Measurements from ENCODE around the gene RSRP1. TPM values are rescaled to one million over a fixed set of nuclear protein-coding genes. Genes with fewer than 3 reads are reported as not detected.
"Not testable (repeated sequence)": the region's sequence is repeated elsewhere in the genome, so short reads cannot be mapped to it uniquely, and the experiment has no call there.

RSRP1 gene
- total and polyA plus RNA-seq, 5 experiments from 2014 or later, result 29.8 to 401 (median 40.5) TPM

DNA sequence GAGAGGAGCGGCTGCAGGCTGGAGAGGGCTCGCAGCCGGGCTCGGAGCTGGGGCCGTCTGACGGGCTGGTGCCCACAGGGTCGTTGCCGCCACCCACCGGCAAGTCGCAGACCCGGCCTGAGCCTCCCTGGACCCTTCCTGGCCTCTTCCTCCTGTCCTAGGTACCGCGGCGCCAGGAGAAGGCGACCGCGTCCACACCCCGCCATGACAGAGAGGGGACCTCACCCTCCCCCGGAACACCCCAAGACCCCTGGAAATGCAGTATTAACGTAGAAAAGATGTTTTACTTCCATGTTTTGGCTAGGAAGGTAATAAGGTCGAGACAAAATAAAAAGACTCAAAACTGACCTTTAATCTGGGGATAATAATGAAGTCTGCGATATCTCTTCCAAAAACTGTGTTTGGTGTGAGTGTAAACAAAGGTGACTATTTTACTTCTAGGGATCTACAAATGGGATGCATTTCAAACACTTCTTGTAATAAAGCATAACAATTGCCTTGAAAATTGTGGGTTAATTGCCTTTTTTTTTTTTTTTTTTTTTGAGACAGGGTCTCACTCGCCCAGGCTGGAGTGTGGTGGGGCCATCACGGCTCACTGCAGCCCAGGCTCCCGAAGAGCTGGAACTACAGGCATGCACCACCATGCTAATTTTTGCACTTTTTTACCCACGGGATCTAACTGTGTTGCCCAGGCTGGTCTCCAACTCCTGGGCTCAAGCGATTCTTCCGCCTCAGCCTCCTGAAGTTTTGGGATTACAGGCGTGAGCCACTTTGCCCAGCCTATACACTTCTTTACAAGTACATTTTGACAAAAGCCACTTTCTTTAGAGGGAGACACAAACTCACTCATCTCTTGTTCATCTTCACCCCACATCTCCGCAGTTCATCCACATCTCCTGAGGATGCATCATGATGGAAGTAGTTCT is 838 bp upstream of the RSRP1 start:
- peaks cover 0 to 4% (median 0%) of the 10 kb centered on the region in 5 donors for H3K27me3 Mint-ChIP-seq
- DNase-seq (no peak), ATAC-seq (peak; percentile 27 to 47)
- peaks cover 19 to 50% (median 49%) of the 10 kb centered on the region in 4 donors for H3K4me1 Mint-ChIP-seq
- peaks cover 8 to 43% (median 20%) of the 10 kb centered on the region in 3 donors for H3K36me3 Mint-ChIP-seq
- peak overlapping the region; percentile 72 to 100 (median 99) for H3K27ac Mint-ChIP-seq
- peak overlapping the region; percentile 94 to 100 (median 97) for H3K4me3 Mint-ChIP-seq
- POLR2A ChIA-PET, result interaction anchor here (0.5 to 9.3 kb wide), 30 partner anchors 8 to 1864 kb away, joined by 3 to 187 read pairs (median 3); partner anchors contain the start of genes DHDDS, HMGCL, MACO1 and MTFR1L
- peaks cover 0 to 2% (median 0%) of the 10 kb centered on the region in 9 donors for H3K9me3 Mint-ChIP-seq

DNA sequence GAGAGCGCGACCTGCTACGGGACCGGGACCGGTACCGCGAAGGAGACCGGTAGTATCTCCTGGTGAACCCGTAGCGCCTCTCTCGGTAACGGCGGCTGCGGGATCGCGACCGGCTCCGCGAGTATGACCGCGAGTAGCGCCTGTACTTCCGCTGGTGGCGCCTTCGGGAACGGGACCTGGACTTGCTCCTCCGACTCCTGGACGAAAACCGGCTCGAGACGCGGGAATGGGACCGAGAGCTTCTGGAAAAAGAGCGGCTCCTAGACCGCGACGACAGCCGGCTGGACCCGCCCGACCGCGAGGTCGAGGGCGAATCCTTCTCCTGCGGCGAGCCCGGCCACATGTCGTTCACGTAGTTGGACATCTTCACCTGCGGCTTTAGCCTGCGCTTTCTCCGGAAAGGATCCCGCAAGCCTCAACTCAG is 642 bp downstream of the RSRP1 start:
- H3K27ac Mint-ChIP-seq, result peak overlapping the region; percentile 99 to 100 (median 100)
- DNase-seq (peak in 5 of 10 donors; percentile 19 to 64 (median 37)), ATAC-seq (no peak)
- peaks cover 0 to 4% (median 0%) of the 10 kb centered on the region in 5 donors for H3K27me3 Mint-ChIP-seq
- POLR2A ChIA-PET, result interaction anchor here (0.7 to 9.3 kb wide), 11 partner anchors 7 to 1185 kb away, joined by 3 to 187 read pairs (median 9); partner anchors contain the start of genes DHDDS, MTFR1L and SYF2
- peaks cover 8 to 57% (median 28%) of the 10 kb centered on the region in 3 donors for H3K36me3 Mint-ChIP-seq
- H3K9me3 Mint-ChIP-seq, result peaks cover 0 to 2% (median 0%) of the 10 kb centered on the region in 9 donors
- H3K4me3 Mint-ChIP-seq, result peak overlapping the region; percentile 94 to 100 (median 97)
- H3K4me1 Mint-ChIP-seq, result peaks cover 19 to 59% (median 56%) of the 10 kb centered on the region in 4 donors

DNA sequence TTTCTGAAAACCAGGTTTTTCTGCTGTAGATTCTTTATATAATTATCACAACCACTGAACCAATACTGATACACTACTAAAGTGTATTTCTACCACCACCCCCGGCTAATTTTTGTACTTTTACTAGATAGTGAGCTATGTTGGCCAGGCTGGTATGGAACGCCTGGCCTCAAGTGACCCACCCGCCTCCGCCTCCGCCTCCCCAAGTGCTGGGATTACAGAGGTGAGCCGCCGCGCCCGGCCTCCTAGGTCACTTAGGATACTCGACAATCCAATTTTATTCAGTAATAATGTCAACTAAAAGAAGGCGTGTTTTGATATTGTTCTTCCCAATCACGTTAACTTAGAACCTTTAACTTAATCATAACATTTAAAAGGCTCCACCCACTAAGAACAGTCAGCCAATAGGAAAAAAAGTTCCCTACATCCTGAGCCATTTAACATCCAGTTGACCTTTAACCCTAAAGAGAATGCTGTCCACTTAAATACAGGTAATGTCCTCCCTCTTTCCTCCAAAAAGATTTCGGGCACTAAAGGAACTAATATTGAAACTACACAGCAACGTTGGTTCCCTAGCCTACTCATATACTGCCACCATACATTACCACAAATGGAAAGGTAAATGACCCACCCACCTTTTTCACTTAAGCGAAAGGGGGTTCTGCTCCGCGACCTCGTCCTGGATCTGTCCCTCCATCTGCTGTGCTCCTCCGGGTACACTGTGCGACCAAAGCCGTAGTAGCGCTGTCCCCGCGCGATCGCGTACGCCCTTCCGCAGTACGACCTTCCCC is 1.2 kb downstream of the RSRP1 start:
- peaks cover 20 to 64% (median 59%) of the 10 kb centered on the region in 4 donors for H3K4me1 Mint-ChIP-seq
- ATAC-seq, result peak in 1 of 2 donors; percentile 8
- peak overlapping the region; percentile 94 to 100 (median 97) for H3K4me3 Mint-ChIP-seq
- peak overlapping the region; percentile 99 to 100 (median 100) for H3K27ac Mint-ChIP-seq
- H3K9me3 Mint-ChIP-seq, result peaks cover 0 to 2% (median 0%) of the 10 kb centered on the region in 9 donors
- peak in 1 of 10 donors; percentile 14 for DNase-seq
- POLR2A ChIA-PET, result interaction anchor here (0.7 to 9.3 kb wide), 4 partner anchors 10 to 1619 kb away, joined by 3 to 187 read pairs (median 7); partner anchors contain the start of gene SYF2
- peaks cover 8 to 63% (median 28%) of the 10 kb centered on the region in 3 donors for H3K36me3 Mint-ChIP-seq
- peaks cover 0 to 4% (median 0%) of the 10 kb centered on the region in 5 donors for H3K27me3 Mint-ChIP-seq

DNA sequence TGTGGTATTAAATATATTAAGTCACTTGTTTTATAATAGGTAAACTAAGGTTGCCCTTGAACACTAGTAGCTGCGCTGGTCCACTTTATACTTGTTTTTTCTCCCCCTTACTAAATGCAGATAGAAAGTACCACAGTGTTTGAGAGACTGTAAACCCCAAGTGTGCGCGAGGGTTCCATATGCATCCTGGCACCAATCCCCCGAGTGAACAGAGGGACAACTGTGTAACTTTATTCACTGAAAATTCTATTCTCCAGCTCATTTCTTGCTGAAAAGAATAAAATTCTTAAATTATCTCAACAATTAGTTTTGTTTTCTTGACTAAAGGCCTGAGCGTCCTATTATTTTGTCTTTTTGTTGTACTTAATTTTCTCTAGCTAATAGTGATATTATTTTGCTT is 1.9 kb downstream of the RSRP1 start:
- ATAC-seq (no peak), DNase-seq (no peak)
- peak overlapping the region; percentile 94 to 100 (median 97) for H3K4me3 Mint-ChIP-seq
- peaks cover 8 to 67% (median 28%) of the 10 kb centered on the region in 3 donors for H3K36me3 Mint-ChIP-seq
- peaks cover 0 to 2% (median 0%) of the 10 kb centered on the region in 9 donors for H3K9me3 Mint-ChIP-seq
- peaks cover 20 to 70% (median 63%) of the 10 kb centered on the region in 4 donors for H3K4me1 Mint-ChIP-seq
- peak overlapping the region; percentile 99 to 100 (median 100) for H3K27ac Mint-ChIP-seq
- POLR2A ChIA-PET, result interaction anchor here (0.7 to 9.3 kb wide), 3 partner anchors 14 to 1620 kb away, joined by 3 to 187 read pairs (median 3); partner anchors contain the start of gene SYF2
- H3K27me3 Mint-ChIP-seq, result peaks cover 0 to 4% (median 0%) of the 10 kb centered on the region in 5 donors

DNA sequence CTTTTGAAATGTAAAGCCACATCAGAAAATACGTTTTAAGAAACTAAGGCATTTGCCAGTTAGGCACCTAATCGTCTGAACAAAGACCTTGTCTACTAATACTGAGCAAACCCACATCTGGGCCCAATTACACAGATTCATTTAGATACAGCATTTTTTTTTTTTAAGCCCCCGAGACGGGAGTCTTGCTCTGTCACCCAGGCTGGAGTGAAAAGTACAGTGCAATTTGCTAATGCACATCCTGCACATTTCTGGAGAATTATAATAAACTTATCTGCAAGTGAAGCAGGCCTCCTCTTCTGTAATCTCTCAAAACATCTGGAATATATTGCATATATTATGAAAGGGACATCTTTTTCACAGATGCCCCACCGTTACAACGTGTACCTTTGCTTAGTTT is 3.3 kb downstream of the RSRP1 start:
- H3K9me3 Mint-ChIP-seq, result peaks cover 0 to 2% (median 0%) of the 10 kb centered on the region in 9 donors

DNA sequence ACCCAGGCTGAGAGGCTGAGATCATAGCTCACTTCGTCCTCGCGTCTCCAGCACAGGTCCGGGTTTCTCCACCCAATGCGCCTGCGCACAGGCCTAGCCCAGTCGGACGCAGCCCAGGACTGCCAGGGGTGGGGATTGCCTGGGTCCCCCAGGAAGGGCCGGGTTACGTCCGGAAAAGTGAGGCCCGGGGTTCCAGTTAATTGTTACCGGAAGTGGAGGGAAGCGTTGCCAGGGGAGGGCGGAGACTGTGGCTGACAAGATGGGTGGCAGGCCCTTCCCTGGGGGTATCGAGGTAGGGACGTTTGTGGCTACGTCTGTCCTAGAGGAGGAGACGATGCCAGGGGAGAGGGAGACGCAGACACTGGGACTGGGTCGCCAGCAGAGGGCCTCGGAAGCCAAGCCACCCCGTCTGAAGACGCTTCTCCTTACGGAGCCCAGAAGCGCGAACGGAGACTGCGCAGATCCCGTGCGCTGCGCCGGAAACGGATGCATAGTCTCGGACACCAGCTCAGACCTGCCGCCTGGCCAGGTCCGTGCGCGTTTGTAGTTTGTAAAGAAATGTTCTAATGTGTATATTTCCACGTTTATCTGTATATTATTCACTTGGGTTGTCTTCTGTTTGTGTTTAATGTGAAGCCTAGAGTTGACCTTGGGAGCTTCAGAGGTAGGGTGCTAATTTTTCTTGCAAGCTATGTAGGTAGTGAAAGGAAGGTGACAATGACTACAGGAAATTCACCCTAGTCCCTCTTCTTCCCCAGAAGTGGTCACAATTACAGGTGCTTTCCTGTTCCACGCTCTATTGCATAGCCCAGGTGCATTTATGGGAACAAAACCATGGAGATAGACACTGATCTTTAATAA is 7.3 kb downstream of the RSRP1 start:
- Mint-ChIP-seq H3K4me1 (peaks cover 22 to 79% (median 60%) of the 10 kb centered on the region in 4 donors), H3K9me3 (no peaks in the 10 kb centered on the region), H3K4me3 (peak overlapping the region; percentile 86 to 97 (median 93)), H3K27me3 (peaks cover 0 to 2% (median 0%) of the 10 kb centered on the region in 5 donors), H3K27ac (peak overlapping the region; percentile 93 to 98 (median 97)), H3K36me3 (peaks cover 0 to 66% (median 18%) of the 10 kb centered on the region in 3 donors)
- DNase-seq (peak; percentile 72 to 88 (median 79)), ATAC-seq (peak; percentile 85 to 87)
- POLR2A ChIA-PET, result interaction anchor here (0.8 to 9.3 kb wide), 7 partner anchors 8 to 593 kb away, joined by 3 to 187 read pairs (median 5); partner anchors contain the start of genes MACO1, RSRP1 and SYF2

More for the DNA sequence above, 3.3 kb downstream of the RSRP1 start:
- POLR2A ChIA-PET, result interaction anchor here (9.3 kb wide), 1 partner anchor 13 kb away, joined by 187 read pairs; the partner anchor contains the start of gene SYF2
- no peak for DNase-seq
- Mint-ChIP-seq H3K36me3 (peaks cover 8 to 75% (median 28%) of the 10 kb centered on the region in 3 donors), H3K4me3 (peak overlapping the region in 9 of 10 donors; percentile 4 to 99 (median 32)), H3K4me1 (peaks cover 29 to 84% (median 76%) of the 10 kb centered on the region in 4 donors), H3K27me3 (peaks cover 0 to 6% (median 0%) of the 10 kb centered on the region in 5 donors), H3K27ac (peak overlapping the region in 7 of 10 donors; percentile 22 to 75 (median 33))
- ATAC-seq, result no peak

DNA sequence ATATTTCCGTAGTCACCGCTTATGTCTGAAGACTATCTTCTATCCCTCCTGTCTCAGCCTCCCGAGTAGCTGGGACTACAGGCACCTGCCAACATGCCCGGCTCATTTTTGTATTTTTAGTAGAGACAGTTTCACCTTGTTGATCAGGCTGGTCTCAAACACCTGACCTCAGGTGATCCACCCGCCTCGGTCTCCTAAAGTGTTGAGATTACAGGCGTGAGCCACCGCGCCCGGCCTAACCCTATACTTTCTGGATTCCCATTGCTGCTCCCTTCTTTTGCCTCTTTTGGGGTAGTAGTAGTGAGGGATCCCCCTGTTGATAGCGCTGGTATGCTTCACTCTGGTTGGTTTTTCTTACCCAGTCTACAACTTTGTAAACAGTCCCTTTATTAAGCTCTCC is 9.2 kb downstream of the RSRP1 start:
- Mint-ChIP-seq H3K36me3 (peaks cover 0 to 59% (median 10%) of the 10 kb centered on the region in 3 donors), H3K27ac (peak overlapping the region in 7 of 10 donors; percentile 64 to 86 (median 74)), H3K9me3 (no peaks in the 10 kb centered on the region), H3K27me3 (peaks cover 0 to 2% (median 0%) of the 10 kb centered on the region in 5 donors), H3K4me3 (peak overlapping the region in 1 of 10 donors; percentile 45), H3K4me1 (peaks cover 18 to 71% (median 48%) of the 10 kb centered on the region in 4 donors)
- POLR2A ChIA-PET, result interaction anchor here (0.6 to 0.7 kb wide), 2 partner anchors 110 to 325 kb away, joined by 3 to 11 read pairs; no protein-coding TSS in a partner anchor
- no peak for DNase-seq
- no peak for ATAC-seq

DNA sequence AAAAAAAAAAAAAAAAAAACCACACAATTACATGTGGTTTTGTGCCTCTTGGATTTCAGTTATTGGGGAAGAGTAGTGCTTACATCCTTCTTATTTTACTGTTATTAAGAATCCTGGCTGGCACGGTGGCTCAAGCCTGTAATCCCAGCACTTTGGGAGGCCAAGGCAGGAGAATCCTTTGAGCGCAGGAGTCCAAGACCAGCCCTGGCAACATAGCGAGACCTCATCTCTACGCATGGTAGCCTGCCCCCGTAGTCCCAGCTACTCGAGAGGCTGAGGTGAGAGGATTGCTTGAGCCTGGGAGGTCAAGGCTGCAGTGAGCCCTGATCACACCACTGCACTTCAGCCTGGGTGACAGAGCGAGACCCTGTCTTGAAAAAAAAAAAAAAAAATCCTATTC is 11.0 kb downstream of the RSRP1 start:
- Mint-ChIP-seq H3K4me1 (peaks cover 19 to 65% (median 44%) of the 10 kb centered on the region in 4 donors), H3K4me3 (peak overlapping the region in 1 of 10 donors; percentile 6)

DNA sequence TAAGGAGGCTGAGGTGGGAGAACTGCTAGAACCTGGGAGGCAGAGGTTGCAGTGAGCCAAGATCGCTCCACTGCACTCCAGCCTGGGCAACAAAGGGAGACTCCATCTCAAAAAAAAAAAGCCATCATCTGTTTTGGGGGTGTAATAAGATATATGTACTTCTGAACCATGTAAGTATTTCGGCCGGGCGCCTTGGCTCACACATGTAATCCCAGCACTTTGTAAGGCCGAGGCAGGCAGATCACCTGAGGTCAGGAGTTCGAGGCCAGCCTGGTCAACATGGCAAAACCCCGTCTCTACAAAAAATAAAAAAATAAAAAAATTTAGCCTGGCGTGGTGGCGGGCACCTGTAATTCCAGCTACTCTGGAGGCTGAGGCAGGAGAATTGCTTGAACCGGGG is 11.8 kb downstream of the RSRP1 start:
- H3K36me3 Mint-ChIP-seq, result peaks cover 0 to 38% (median 4%) of the 10 kb centered on the region in 3 donors
- POLR2A ChIA-PET, result interaction anchor here (0.7 to 2.0 kb wide), 4 partner anchors 9 to 435 kb away, joined by 3 to 11 read pairs (median 4); partner anchors contain the start of gene RSRP1
- not testable (repeated sequence) for ATAC-seq, H3K9me3 Mint-ChIP-seq, H3K27me3 Mint-ChIP-seq, DNase-seq
- peak overlapping the region in 4 of 10 donors; percentile 44 to 76 (median 48) for H3K27ac Mint-ChIP-seq
- peak overlapping the region in 1 of 10 donors; percentile 41 for H3K4me3 Mint-ChIP-seq
- H3K4me1 Mint-ChIP-seq, result peaks cover 18 to 63% (median 44%) of the 10 kb centered on the region in 4 donors

More for the DNA sequence above, 11.0 kb downstream of the RSRP1 start:
- not testable (repeated sequence) for H3K9me3 Mint-ChIP-seq, DNase-seq, ATAC-seq, H3K27me3 Mint-ChIP-seq
- POLR2A ChIA-PET, result interaction anchor here (0.7 to 2.0 kb wide), 2 partner anchors 10 to 436 kb away, joined by 4 to 11 read pairs; partner anchors contain the start of gene RSRP1
- H3K36me3 Mint-ChIP-seq, result peaks cover 0 to 43% (median 3%) of the 10 kb centered on the region in 3 donors
- H3K27ac Mint-ChIP-seq, result peak overlapping the region in 4 of 10 donors; percentile 54 to 64 (median 59)
